HCT116 (cell line): Measurements from ENCODE around the gene FPR3. TPM values are rescaled to one million over a fixed set of nuclear protein-coding genes. Genes with fewer than 3 reads are reported as not detected.

Experiments
- ATAC-seq: fragments of 200-7000 bp; cut with Tn5 transposase; 2 replicates; pipeline ENCODE4 v1.9.1; 2020; ENCODE audit warnings: mild to moderate bottlenecking, moderate library complexity
- BruUV-seq: library from RNA; stranded (reverse); fragments of 400-500 nt; replicated peaks from 2 replicates; lab custom pipeline; 2021; lab: Mats Ljungman, UMichigan
- CTCF ChIA-PET: fragments of 300-600 bp; sonication (Branson Sonifier 250); formaldehyde crosslinking; loops from one replicate; lab custom pipeline; 2021; ENCODE audit warnings: antibody characterized with exemption; lab: Charles Lee
- POLR2A ChIA-PET: fragments of 300-600, 350-600 bp; sonication (Branson Sonifier 250); formaldehyde crosslinking; loops from one replicate; lab custom pipeline; 2021; ENCODE audit warnings: antibody characterized with exemption; lab: Charles Lee
- RAD21 ChIA-PET, 2 experiments: fragments of 300-600 bp; sonication (Branson Sonifier 250); formaldehyde crosslinking; loops; one replicate each; lab custom pipeline; 2023; ENCODE audit warnings: low total read pairs in 2 of 2; ENCODE audit not compliant: uncharacterized antibody in 2 of 2, unreplicated experiment in 2 of 2, low non-redundant PET in 1 of 2; lab: Charles Lee
- DNase-seq: peaks from one replicate; pipeline ENCODE4 v3.0.0-alpha.2; 2010; ENCODE audit warnings: low read depth, low spot score
- H2AFZ ChIP-seq: fragments of 200-600 bp; shearing (Covaris generic), sonication (generic); 2 replicates; pipeline ENCODE4 v1.6.1; 2017; ENCODE audit warnings: low read depth, mixed run types, mixed read lengths, antibody characterized with exemption, low read length; ENCODE audit not compliant: poor library complexity, severe bottlenecking
- H3K27ac ChIP-seq: 2 replicates; pipeline ENCODE4 v1.5.1; 2012; ENCODE audit warnings: low read depth, low read length
- H3K27me3 ChIP-seq: fragments of 200-600 bp; sonication (generic); 2 replicates; pipeline ENCODE4 v1.6.1; 2016; ENCODE audit warnings: mixed run types, low read length, mixed read lengths; ENCODE audit not compliant: insufficient read depth
- H3K36me3 ChIP-seq, 2 experiments: fragments of 200-500 bp in 1 of 2; fragments of 200-600 bp in 1 of 2; sonication (Bioruptor generic) in 1 of 2; sonication (generic) in 1 of 2; 2 replicates each; pipeline versions ENCODE4 v1.5.1 to v1.6.1; 2014 to 2016; ENCODE audit warnings: low read length in 2 of 2, inconsistent platforms in 1 of 2, mixed read lengths in 1 of 2, mixed run types in 1 of 2; ENCODE audit not compliant: insufficient read depth in 2 of 2, control insufficient read depth in 1 of 2
- H3K4me1 ChIP-seq, 2 experiments: fragments of 200-600 bp in 1 of 2; sonication (generic) in 1 of 2; 2 replicates each; pipeline versions ENCODE4 v1.5.1 to v1.6.1; 2012 to 2017; ENCODE audit warnings: low read length in 2 of 2, inconsistent platforms in 1 of 2, mild to moderate bottlenecking in 1 of 2, mixed read lengths in 1 of 2, mixed run types in 1 of 2, moderate library complexity in 1 of 2; ENCODE audit not compliant: insufficient read depth in 2 of 2, control insufficient read depth in 1 of 2
- H3K4me2 ChIP-seq: fragments of 200-600 bp; sonication (generic); 2 replicates; pipeline ENCODE4 v1.6.1; 2017; ENCODE audit warnings: mixed run types, low read length, mixed read lengths
- H3K4me3 ChIP-seq, 2 experiments: fragments of 200-600 bp in 1 of 2; sonication (generic) in 1 of 2; replicated peaks in 1 of 2; 2 replicates each; pipeline ENCODE4 v1.5.1; 2011 to 2016; ENCODE audit warnings: low read length in 2 of 2, control low read depth in 1 of 2, low read depth in 1 of 2, mild to moderate bottlenecking in 1 of 2, mixed read lengths in 1 of 2, mixed run types in 1 of 2
- H3K79me2 ChIP-seq: fragments of 200-600 bp; sonication (generic); 2 replicates; pipeline ENCODE4 v1.6.1; 2017; ENCODE audit warnings: mild to moderate bottlenecking, mixed run types, low read length, moderate library complexity, mixed read lengths; ENCODE audit not compliant: insufficient read depth
- H3K9ac ChIP-seq: fragments of 200-600 bp; sonication (generic); 2 replicates; pipeline ENCODE4 v1.6.1; 2016; ENCODE audit warnings: low read length, mixed read lengths
- H3K9me2 ChIP-seq: fragments of 200-600 bp; sonication (generic), shearing (Covaris generic); 2 replicates; pipeline ENCODE4 v1.6.1; 2017; ENCODE audit warnings: mixed run types, mild to moderate bottlenecking, moderate library complexity; ENCODE audit not compliant: insufficient read depth
- H3K9me3 ChIP-seq, 2 experiments: fragments of 200-500 bp in 1 of 2; fragments of 200-600 bp in 1 of 2; sonication (Bioruptor generic) in 1 of 2; sonication (generic) in 1 of 2; 2 replicates each; pipeline ENCODE4 v1.6.1; 2014 to 2017; ENCODE audit warnings: low read length in 2 of 2, mixed read lengths in 2 of 2, inconsistent platforms in 1 of 2, low read depth in 1 of 2, mild to moderate bottlenecking in 1 of 2, mixed run types in 1 of 2, moderate library complexity in 1 of 2; ENCODE audit not compliant: control insufficient read depth in 1 of 2, insufficient read depth in 1 of 2
- H4K20me1 ChIP-seq: fragments of 200-600 bp; sonication (generic), shearing (Covaris generic); 2 replicates; pipeline ENCODE4 v1.6.1; 2017; ENCODE audit warnings: mixed run types, mild to moderate bottlenecking, moderate library complexity; ENCODE audit not compliant: insufficient read depth
- EZH2phosphoT487 ChIP-seq: fragments of 200-600 bp; IDR thresholded peaks from 2 replicates; pipeline ENCODE4 v1.6.1; 2018; ENCODE audit warnings: antibody characterized with exemption, borderline replicate concordance
- POLR2A ChIP-seq: IDR thresholded peaks from 2 replicates; pipeline ENCODE4 v1.7.0; 2011; ENCODE audit warnings: borderline replicate concordance; ENCODE audit not compliant: insufficient read depth, insufficient read length; ENCODE audit errors: extremely low read depth
- REST ChIP-seq: IDR thresholded peaks from 2 replicates; pipeline ENCODE4 v1.6.1; 2012; ENCODE audit warnings: low read depth
- SIN3A ChIP-seq: IDR thresholded peaks from 2 replicates; pipeline ENCODE4 v1.6.1; 2012; ENCODE audit warnings: low read depth
- SP1 ChIP-seq: IDR thresholded peaks from 2 replicates; pipeline ENCODE4 v1.6.1; 2012; ENCODE audit warnings: low read depth
- ZBTB33 ChIP-seq: IDR thresholded peaks from 2 replicates; pipeline ENCODE4 v1.6.1; 2011; ENCODE audit warnings: mild to moderate bottlenecking, low read length, moderate library complexity; ENCODE audit not compliant: insufficient replicate concordance; ENCODE audit errors: extremely low read depth
- ZNF274 ChIP-seq: fragments of 200-500 bp; sonication (Bioruptor generic); IDR thresholded peaks from 2 replicates; pipeline ENCODE4 v1.6.1; 2014; ENCODE audit warnings: mild to moderate bottlenecking, low read depth, low read length, inconsistent platforms
- intact Hi-C: fragments of 100-400 bp; cut with micrococcal nuclease; formaldehyde crosslinking; loops from 2 replicates; pipeline ENCODE4 v1.10.0; 2022
- total RNA-seq: library from RNA; stranded (reverse); gene quantifications from one replicate; pipeline ENCODE4 v1.2.1, GENCODE V29; 2021; ENCODE audit not compliant: unreplicated experiment

FPR3 gene
- total RNA-seq, 1 experiment from 2014 or later, result not detected

GRCh38 chr19:51754770-51755169 is 40.2 kb upstream of the FPR3 start:
- Histone ChIP-seq H2AFZ (no peak overlapping the region), H3K4me3 (no peak overlapping the region)
- TF ChIP-seq POLR2A, result no peak
- no peak for TF ChIP-seq EZH2phosphoT487
- TF ChIP-seq REST, result no peak
- TF ChIP-seq ZNF274, result no peak
- no peak for TF ChIP-seq ZBTB33
- no peak for TF ChIP-seq SP1
- TF ChIP-seq SIN3A, result no peak
- TF ChIP-seq, all 23 proteins: peak for 0
- no peaks in the 10 kb centered on the region for H3K27me3 ChIP-seq
- H3K9ac ChIP-seq, result no peak overlapping the region
- H3K9me3 ChIP-seq, result no peaks in the 10 kb centered on the region
- no peaks in the 10 kb centered on the region for H3K9me2 ChIP-seq
- no peak overlapping the region for H3K4me2 ChIP-seq
- H3K27ac ChIP-seq, result no peak overlapping the region
- CTCF ChIA-PET, result no interaction called here
- DNase-seq, result no peak
- no peak for ATAC-seq
- intact Hi-C loops, result no loop called here
- BruUV-seq, result no TSS peak
- no peaks in the 10 kb centered on the region for H3K79me2 ChIP-seq
- RAD21 ChIA-PET, result no interaction called here
- no peaks in the 10 kb centered on the region for H3K36me3 ChIP-seq
- peaks cover 7 to 8% of the 10 kb centered on the region in 2 experiments; a peak in 3 of 4 replicates for H3K4me1 ChIP-seq
- POLR2A ChIA-PET, result no interaction called here
- H4K20me1 ChIP-seq, result no peaks in the 10 kb centered on the region
